HEK293 (cell line): ENCODE data around the gene MITF.
A peak's percentile ranks its signal among the peaks of the same experiment; 100 is the strongest.

Experiments
- CTCF ChIA-PET: fragments of 350-600 bp; formaldehyde crosslinking; extraction: SDS; loops from one replicate; lab custom pipeline; 2021; ENCODE audit warnings: antibody characterized with exemption; lab: Yijun Ruan, JAX
- POLR2A ChIA-PET: fragments of 300-600 bp; formaldehyde crosslinking; extraction: SDS; loops from one replicate; lab custom pipeline; 2020; ENCODE audit warnings: antibody characterized with exemption, inconsistent platforms; lab: Yijun Ruan, JAX
- H3K27ac ChIP-seq: fragments of 200-500 bp; sonication (Bioruptor generic); 2 replicates; pipeline ENCODE4 v1.5.1; 2014; ENCODE audit warnings: low read depth, low read length, control low read depth, inconsistent platforms; ENCODE audit errors: extremely low read depth
- H3K36me3 ChIP-seq, 2 experiments: fragments of 200-500 bp in 1 of 2; sonication (Bioruptor generic) in 1 of 2; 1 replicate in 1 of 2; 2 replicates in 1 of 2; pipeline ENCODE4 v1.5.1; 2014 to 2017; ENCODE audit warnings: inconsistent platforms in 2 of 2, low read length in 2 of 2; ENCODE audit not compliant: control insufficient read depth in 2 of 2, insufficient read depth in 1 of 2
- H3K4me1 ChIP-seq: fragments of 200-500 bp; sonication (Bioruptor generic); 2 replicates; pipeline ENCODE4 v1.5.1; 2014; ENCODE audit warnings: mild to moderate bottlenecking, low read length, inconsistent platforms; ENCODE audit not compliant: control insufficient read depth, insufficient read depth
- H3K4me3 ChIP-seq: 2 replicates; pipeline ENCODE4 v1.5.1; 2011; ENCODE audit warnings: low read depth, mild to moderate bottlenecking, control low read depth, low read length, moderate library complexity
- H3K9me3 ChIP-seq: fragments of 200-500 bp; sonication (Bioruptor generic); 2 replicates; pipeline ENCODE4 v1.5.1; 2014; ENCODE audit warnings: low read depth, low read length, inconsistent platforms; ENCODE audit not compliant: control insufficient read depth, insufficient read depth
- GLIS1 ChIP-seq: fragments of 450-650 bp; formaldehyde crosslinking; IDR thresholded peaks from 2 replicates; pipeline ENCODE4 v1.5.1; 2016; ENCODE audit warnings: missing biosample characterization, missing genetic modification characterization
- GLIS2 ChIP-seq: fragments of 450-650 bp; formaldehyde crosslinking; IDR thresholded peaks from 2 replicates; pipeline ENCODE4 v1.5.1; 2016; ENCODE audit warnings: missing biosample characterization, missing genetic modification characterization
- REST ChIP-seq: fragments of 450-650 bp; formaldehyde crosslinking; IDR thresholded peaks from 2 replicates; pipeline ENCODE4 v1.5.1; 2016; ENCODE audit warnings: missing biosample characterization, missing genetic modification characterization
- SP7 ChIP-seq: fragments of 450-650 bp; formaldehyde crosslinking; IDR thresholded peaks from 2 replicates; pipeline ENCODE4 v1.5.1; 2016; ENCODE audit warnings: missing biosample characterization, missing genetic modification characterization
- TSHZ1 ChIP-seq: fragments of 450-650 bp; formaldehyde crosslinking; IDR thresholded peaks from 2 replicates; pipeline ENCODE4 v1.5.1; 2016; ENCODE audit warnings: missing biosample characterization, missing genetic modification characterization, borderline replicate concordance
- YY2 ChIP-seq: fragments of 450-650 bp; formaldehyde crosslinking; IDR thresholded peaks from 2 replicates; pipeline ENCODE4 v1.5.1; 2016; ENCODE audit warnings: missing biosample characterization, missing genetic modification characterization
- ZBTB8A ChIP-seq: fragments of 450-650 bp; formaldehyde crosslinking; IDR thresholded peaks from 2 replicates; pipeline ENCODE4 v1.5.1; 2016; ENCODE audit warnings: missing biosample characterization, missing genetic modification characterization
- ZFP37 ChIP-seq: fragments of 450-650 bp; formaldehyde crosslinking; IDR thresholded peaks from 2 replicates; pipeline ENCODE4 v1.5.1; 2016; ENCODE audit warnings: missing biosample characterization, missing genetic modification characterization
- ZFP41 ChIP-seq: fragments of 450-650 bp; formaldehyde crosslinking; IDR thresholded peaks from 2 replicates; pipeline ENCODE4 v1.5.1; 2016; ENCODE audit warnings: missing biosample characterization, missing genetic modification characterization, borderline replicate concordance
- ZFP69B ChIP-seq: fragments of 450-650 bp; formaldehyde crosslinking; IDR thresholded peaks from 2 replicates; pipeline ENCODE4 v1.5.1; 2016; ENCODE audit warnings: missing biosample characterization, missing genetic modification characterization
- ZNF133 ChIP-seq: fragments of 450-650 bp; formaldehyde crosslinking; IDR thresholded peaks from 2 replicates; pipeline ENCODE4 v1.5.1; 2016; ENCODE audit warnings: missing biosample characterization, missing genetic modification characterization
- ZNF169 ChIP-seq: fragments of 450-650 bp; formaldehyde crosslinking; IDR thresholded peaks from 2 replicates; pipeline ENCODE4 v1.5.1; 2016; ENCODE audit warnings: missing biosample characterization, missing genetic modification characterization
- ZNF19 ChIP-seq: fragments of 450-650 bp; formaldehyde crosslinking; IDR thresholded peaks from 2 replicates; pipeline ENCODE4; 2016; ENCODE audit warnings: missing biosample characterization, missing genetic modification characterization, low read depth
- ZNF202 ChIP-seq: fragments of 450-650 bp; formaldehyde crosslinking; IDR thresholded peaks from 2 replicates; pipeline ENCODE4 v1.5.1; 2016; ENCODE audit warnings: missing biosample characterization, missing genetic modification characterization, borderline replicate concordance
- ZNF223 ChIP-seq: fragments of 450-650 bp; formaldehyde crosslinking; IDR thresholded peaks from 2 replicates; pipeline ENCODE4 v1.5.1; 2016; ENCODE audit warnings: missing biosample characterization, missing genetic modification characterization
- ZNF23 ChIP-seq: fragments of 450-650 bp; formaldehyde crosslinking; IDR thresholded peaks from 2 replicates; pipeline ENCODE4 v1.5.1; 2016; ENCODE audit warnings: missing biosample characterization, missing genetic modification characterization, borderline replicate concordance
- ZNF311 ChIP-seq: fragments of 450-650 bp; formaldehyde crosslinking; IDR thresholded peaks from 2 replicates; pipeline ENCODE4 v1.5.1; 2017; ENCODE audit warnings: missing biosample characterization, missing genetic modification characterization, borderline replicate concordance
- ZNF488 ChIP-seq: fragments of 450-650 bp; formaldehyde crosslinking; IDR thresholded peaks from 2 replicates; pipeline ENCODE4 v1.5.1; 2016; ENCODE audit warnings: missing biosample characterization, missing genetic modification characterization
- ZNF510 ChIP-seq: fragments of 450-650 bp; formaldehyde crosslinking; IDR thresholded peaks from 2 replicates; pipeline ENCODE4 v1.5.1; 2018; ENCODE audit warnings: mild to moderate bottlenecking, missing genetic modification characterization, missing biosample characterization; ENCODE audit not compliant: insufficient replicate concordance
- ZNF548 ChIP-seq: fragments of 450-650 bp; formaldehyde crosslinking; IDR thresholded peaks from 2 replicates; pipeline ENCODE4 v1.5.1; 2016; ENCODE audit warnings: missing biosample characterization, missing genetic modification characterization
- ZNF596 ChIP-seq: fragments of 450-650 bp; IDR thresholded peaks from 2 replicates; pipeline ENCODE4 v1.5.0; 2018; ENCODE audit warnings: missing biosample characterization, mild to moderate bottlenecking, missing genetic modification characterization, moderate library complexity
- ZNF600 ChIP-seq: fragments of 450-650 bp; formaldehyde crosslinking; IDR thresholded peaks from 2 replicates; pipeline ENCODE4 v1.5.1; 2016; ENCODE audit warnings: missing biosample characterization, missing genetic modification characterization
- ZNF629 ChIP-seq: fragments of 450-650 bp; formaldehyde crosslinking; IDR thresholded peaks from 2 replicates; pipeline ENCODE4 v1.5.1; 2017; ENCODE audit warnings: missing biosample characterization, missing genetic modification characterization
- ZNF777 ChIP-seq: fragments of 450-650 bp; formaldehyde crosslinking; IDR thresholded peaks from 2 replicates; pipeline ENCODE4 v1.5.1; 2017; ENCODE audit warnings: missing biosample characterization, missing genetic modification characterization, borderline replicate concordance
- ZSCAN5A ChIP-seq: fragments of 450-650 bp; formaldehyde crosslinking; IDR thresholded peaks from 2 replicates; pipeline ENCODE4 v1.5.1; 2016; ENCODE audit warnings: missing biosample characterization, missing genetic modification characterization

Gene MITF

GRCh38 chr3:69866988-69867720 is 127.9 kb downstream of the MITF start:
- Histone ChIP-seq H3K4me3 (no peak overlapping the region), H3K27ac (no peak overlapping the region), H3K9me3 (no peaks in the 10 kb centered on the region), H3K4me1 (0 out of 2 replicates have a peak, but pooled peaks cover 3% of the 10 kb centered on the region), H3K36me3 (no peaks in the 10 kb centered on the region)
- ChIA-PET POLR2A (no interaction called here), CTCF (interaction anchor here (1.7 kb wide), 1 partner anchor 12 kb away, joined by 8 read pairs; no protein-coding TSS in a partner anchor)
- TF ChIP-seq ZNF311 (tag by site-specific recombination): no peak
- no peak for TF ChIP-seq ZNF510 (tag by site-specific recombination)
- no peak for TF ChIP-seq ZNF223 (tag by site-specific recombination)
- TF ChIP-seq ZSCAN5A (tag by site-specific recombination): no peak
- peak; percentile 34; the same call in 1 of the 2 replicates for TF ChIP-seq ZNF629 (tag by site-specific recombination)
- no peak for TF ChIP-seq ZBTB8A
- no peak for TF ChIP-seq ZFP41 (tag by site-specific recombination)
- TF ChIP-seq TSHZ1: no peak
- no peak for TF ChIP-seq ZNF169 (tag by site-specific recombination)
- TF ChIP-seq ZNF548: no peak
- TF ChIP-seq SP7: peak; percentile 32; the same call in 1 of the 2 replicates
- TF ChIP-seq ZNF19 (tag by site-specific recombination): no peak
- TF ChIP-seq YY2 (tag by site-specific recombination): no peak
- TF ChIP-seq GLIS1 (tag by site-specific recombination): no peak
- no peak for TF ChIP-seq ZNF133 (tag by site-specific recombination)
- TF ChIP-seq ZNF600 (tag by site-specific recombination): no peak

GRCh38 chr3:69867941-69868505 is 128.8 kb downstream of the MITF start:
- Histone ChIP-seq H3K27ac (no peak overlapping the region), H3K36me3 (no peaks in the 10 kb centered on the region), H3K4me1 (0 out of 2 replicates have a peak, but pooled peaks cover 3% of the 10 kb centered on the region), H3K4me3 (no peak overlapping the region), H3K9me3 (no peaks in the 10 kb centered on the region)
- POLR2A ChIA-PET: no interaction called here
- CTCF ChIA-PET: no interaction called here
- no peak for TF ChIP-seq ZFP69B (tag by site-specific recombination)
- TF ChIP-seq GLIS2 (tag by site-specific recombination): no peak
- TF ChIP-seq ZNF777: no peak
- no peak for TF ChIP-seq REST (tag by site-specific recombination)
- no peak for TF ChIP-seq ZNF23 (tag by site-specific recombination)
- no peak for TF ChIP-seq ZNF488
- no peak for TF ChIP-seq ZFP37 (tag by site-specific recombination)
- TF ChIP-seq ZNF596 (tag by site-specific recombination): no peak
- TF ChIP-seq ZBTB8A: no peak
- TF ChIP-seq ZNF202 (tag by site-specific recombination): no peak
